Measurements from ENCODE around the gene UCN. TPM values are rescaled to one million over a fixed set of nuclear protein-coding genes. Genes with fewer than 3 reads are reported as not detected.
A peak's percentile ranks its signal among the peaks of the same experiment; 100 is the strongest.

UCN gene
- total and polyA plus RNA-seq, 10 of the 15 experiments (the other 5 are each of a cell fraction or from before 2014, with no cell fraction given), result 0.10 to 3.8 (median 1.1) TPM; not detected in 1

DNA sequence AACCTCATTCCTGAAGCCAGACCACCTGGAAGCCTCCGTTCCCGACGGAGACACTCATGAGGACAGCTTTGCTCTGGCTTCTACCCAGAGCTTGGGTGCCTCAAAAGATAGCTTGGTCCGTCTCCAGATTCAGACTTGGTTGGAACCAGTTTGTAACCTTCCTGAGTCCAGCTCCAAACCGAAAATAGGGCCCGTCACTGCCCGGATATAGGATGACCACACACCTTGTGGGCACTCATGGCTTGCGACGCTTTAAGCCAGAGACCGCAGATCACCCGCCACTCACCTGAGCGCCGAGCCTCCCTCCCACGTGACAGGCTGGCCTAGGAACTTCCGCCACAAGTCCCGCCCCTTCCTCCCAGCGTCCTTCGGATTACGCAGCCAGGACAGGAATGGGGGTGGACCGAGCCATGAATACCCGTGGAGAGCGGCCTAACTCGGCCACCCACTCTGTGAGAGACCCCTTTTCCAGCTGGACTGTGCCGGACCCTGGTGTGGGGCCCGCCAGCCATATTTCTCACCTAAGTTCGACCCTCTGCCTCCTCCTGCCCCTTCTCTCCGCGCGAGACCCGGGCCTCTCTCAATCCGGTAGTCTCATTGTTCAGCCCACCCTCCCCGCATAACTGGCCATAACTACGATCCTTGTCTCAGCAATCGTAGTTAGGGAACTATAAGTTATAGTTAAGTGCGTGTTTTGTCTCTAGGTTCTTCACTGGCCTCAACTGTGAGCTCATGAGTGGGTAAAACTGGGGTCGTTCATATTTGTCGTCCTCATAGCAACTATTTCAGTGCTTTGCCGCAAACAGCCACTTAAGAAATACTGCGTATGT, 14.7 kb upstream of the UCN start, which contains the start of gene MPV17 (continued):
- TF ChIP-seq, protein P1, sequence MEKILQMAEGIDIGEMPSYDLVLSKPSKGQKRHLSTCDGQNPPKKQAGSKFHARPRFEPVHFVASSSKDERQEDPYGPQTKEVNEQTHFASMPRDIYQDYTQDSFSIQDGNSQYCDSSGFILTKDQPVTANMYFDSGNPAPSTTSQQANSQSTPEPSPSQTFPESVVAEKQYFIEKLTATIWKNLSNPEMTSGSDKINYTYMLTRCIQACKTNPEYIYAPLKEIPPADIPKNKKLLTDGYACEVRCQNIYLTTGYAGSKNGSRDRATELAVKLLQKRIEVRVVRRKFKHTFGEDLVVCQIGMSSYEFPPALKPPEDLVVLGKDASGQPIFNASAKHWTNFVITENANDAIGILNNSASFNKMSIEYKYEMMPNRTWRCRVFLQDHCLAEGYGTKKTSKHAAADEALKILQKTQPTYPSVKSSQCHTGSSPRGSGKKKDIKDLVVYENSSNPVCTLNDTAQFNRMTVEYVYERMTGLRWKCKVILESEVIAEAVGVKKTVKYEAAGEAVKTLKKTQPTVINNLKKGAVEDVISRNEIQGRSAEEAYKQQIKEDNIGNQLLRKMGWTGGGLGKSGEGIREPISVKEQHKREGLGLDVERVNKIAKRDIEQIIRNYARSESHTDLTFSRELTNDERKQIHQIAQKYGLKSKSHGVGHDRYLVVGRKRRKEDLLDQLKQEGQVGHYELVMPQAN (conservative IDR thresholded peaks at IDR 0.05), result peak; percentile 61; the same call in 1 of the 2 replicates
- TF ChIP-seq NR2F1 (conservative IDR thresholded peaks at IDR 0.05), result no peak; the same call in 1 of the 2 replicates
- TF ChIP-seq TAF1 (IDR thresholded peaks at IDR 0.05; ENCODE audit: borderline replicate concordance, low read depth, low read length), result peak; percentile 85
- peak; percentile 88 for TF ChIP-seq RUNX3 (IDR thresholded peaks at IDR 0.05; ENCODE audit: low read length)
- TF ChIP-seq, protein P2, sequence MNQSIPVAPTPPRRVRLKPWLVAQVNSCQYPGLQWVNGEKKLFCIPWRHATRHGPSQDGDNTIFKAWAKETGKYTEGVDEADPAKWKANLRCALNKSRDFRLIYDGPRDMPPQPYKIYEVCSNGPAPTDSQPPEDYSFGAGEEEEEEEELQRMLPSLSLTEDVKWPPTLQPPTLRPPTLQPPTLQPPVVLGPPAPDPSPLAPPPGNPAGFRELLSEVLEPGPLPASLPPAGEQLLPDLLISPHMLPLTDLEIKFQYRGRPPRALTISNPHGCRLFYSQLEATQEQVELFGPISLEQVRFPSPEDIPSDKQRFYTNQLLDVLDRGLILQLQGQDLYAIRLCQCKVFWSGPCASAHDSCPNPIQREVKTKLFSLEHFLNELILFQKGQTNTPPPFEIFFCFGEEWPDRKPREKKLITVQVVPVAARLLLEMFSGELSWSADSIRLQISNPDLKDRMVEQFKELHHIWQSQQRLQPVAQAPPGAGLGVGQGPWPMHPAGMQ (IDR thresholded peaks at IDR 0.05; ENCODE audit: borderline replicate concordance), result no peak
- peak; percentile 59; the same call in 1 of the 2 replicates for TF ChIP-seq NBN (IDR thresholded peaks at IDR 0.05)
- peak; percentile 84 for TF ChIP-seq YY1 (IDR thresholded peaks at IDR 0.05; ENCODE audit: low read depth, low read length)
- peak; percentile 42; the same call in 1 of the 2 replicates for TF ChIP-seq FOXK2 (IDR thresholded peaks at IDR 0.05)
- peak; percentile 98 to 99 for TF ChIP-seq BHLHE40 (IDR thresholded peaks at IDR 0.05; ENCODE audit: borderline replicate concordance in 1 of 2, low read depth in 2 of 2, low read length in 1 of 2)
- TF ChIP-seq, protein P3, sequence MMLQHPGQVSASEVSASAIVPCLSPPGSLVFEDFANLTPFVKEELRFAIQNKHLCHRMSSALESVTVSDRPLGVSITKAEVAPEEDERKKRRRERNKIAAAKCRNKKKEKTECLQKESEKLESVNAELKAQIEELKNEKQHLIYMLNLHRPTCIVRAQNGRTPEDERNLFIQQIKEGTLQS (IDR thresholded peaks at IDR 0.05; ENCODE audit: borderline replicate concordance, extremely low read depth, low read depth, low read length), result peak; percentile 80; the same call in 1 of the 2 replicates
- TF ChIP-seq, protein P4, sequence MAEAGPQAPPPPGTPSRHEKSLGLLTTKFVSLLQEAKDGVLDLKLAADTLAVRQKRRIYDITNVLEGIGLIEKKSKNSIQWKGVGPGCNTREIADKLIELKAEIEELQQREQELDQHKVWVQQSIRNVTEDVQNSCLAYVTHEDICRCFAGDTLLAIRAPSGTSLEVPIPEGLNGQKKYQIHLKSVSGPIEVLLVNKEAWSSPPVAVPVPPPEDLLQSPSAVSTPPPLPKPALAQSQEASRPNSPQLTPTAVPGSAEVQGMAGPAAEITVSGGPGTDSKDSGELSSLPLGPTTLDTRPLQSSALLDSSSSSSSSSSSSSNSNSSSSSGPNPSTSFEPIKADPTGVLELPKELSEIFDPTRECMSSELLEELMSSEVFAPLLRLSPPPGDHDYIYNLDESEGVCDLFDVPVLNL (IDR thresholded peaks at IDR 0.05; ENCODE audit: low read depth, low read length), result no peak
- no peak for TF ChIP-seq BMI1 (IDR thresholded peaks at IDR 0.05; ENCODE audit: borderline replicate concordance)
- TF ChIP-seq TCF3 (IDR thresholded peaks at IDR 0.05; ENCODE audit: borderline replicate concordance, insufficient read depth, low read depth, low read length), result 0 out of 2 replicates have a peak, but pooled peaks have one; percentile 15
- TF ChIP-seq EED (IDR thresholded peaks at IDR 0.05; ENCODE audit: low read depth), result peak; percentile 65
- TF ChIP-seq ZNF384 (IDR thresholded peaks at IDR 0.05; ENCODE audit: borderline replicate concordance, low read depth, low read length), result no peak
- TF ChIP-seq HDAC6 (IDR thresholded peaks at IDR 0.05; ENCODE audit: unreplicated experiment), result peak; percentile 51
- TF ChIP-seq ZNF274 (IDR thresholded peaks at IDR 0.05; ENCODE audit: insufficient read depth, insufficient read length), result no peak
- TF ChIP-seq, protein P5, sequence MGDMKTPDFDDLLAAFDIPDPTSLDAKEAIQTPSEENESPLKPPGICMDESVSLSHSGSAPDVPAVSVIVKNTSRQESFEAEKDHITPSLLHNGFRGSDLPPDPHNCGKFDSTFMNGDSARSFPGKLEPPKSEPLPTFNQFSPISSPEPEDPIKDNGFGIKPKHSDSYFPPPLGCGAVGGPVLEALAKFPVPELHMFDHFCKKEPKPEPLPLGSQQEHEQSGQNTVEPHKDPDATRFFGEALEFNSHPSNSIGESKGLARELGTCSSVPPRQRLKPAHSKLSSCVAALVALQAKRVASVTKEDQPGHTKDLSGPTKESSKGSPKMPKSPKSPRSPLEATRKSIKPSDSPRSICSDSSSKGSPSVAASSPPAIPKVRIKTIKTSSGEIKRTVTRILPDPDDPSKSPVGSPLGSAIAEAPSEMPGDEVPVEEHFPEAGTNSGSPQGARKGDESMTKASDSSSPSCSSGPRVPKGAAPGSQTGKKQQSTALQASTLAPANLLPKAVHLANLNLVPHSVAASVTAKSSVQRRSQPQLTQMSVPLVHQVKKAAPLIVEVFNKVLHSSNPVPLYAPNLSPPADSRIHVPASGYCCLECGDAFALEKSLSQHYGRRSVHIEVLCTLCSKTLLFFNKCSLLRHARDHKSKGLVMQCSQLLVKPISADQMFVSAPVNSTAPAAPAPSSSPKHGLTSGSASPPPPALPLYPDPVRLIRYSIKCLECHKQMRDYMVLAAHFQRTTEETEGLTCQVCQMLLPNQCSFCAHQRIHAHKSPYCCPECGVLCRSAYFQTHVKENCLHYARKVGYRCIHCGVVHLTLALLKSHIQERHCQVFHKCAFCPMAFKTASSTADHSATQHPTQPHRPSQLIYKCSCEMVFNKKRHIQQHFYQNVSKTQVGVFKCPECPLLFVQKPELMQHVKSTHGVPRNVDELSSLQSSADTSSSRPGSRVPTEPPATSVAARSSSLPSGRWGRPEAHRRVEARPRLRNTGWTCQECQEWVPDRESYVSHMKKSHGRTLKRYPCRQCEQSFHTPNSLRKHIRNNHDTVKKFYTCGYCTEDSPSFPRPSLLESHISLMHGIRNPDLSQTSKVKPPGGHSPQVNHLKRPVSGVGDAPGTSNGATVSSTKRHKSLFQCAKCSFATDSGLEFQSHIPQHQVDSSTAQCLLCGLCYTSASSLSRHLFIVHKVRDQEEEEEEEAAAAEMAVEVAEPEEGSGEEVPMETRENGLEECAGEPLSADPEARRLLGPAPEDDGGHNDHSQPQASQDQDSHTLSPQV (IDR thresholded peaks at IDR 0.05), result no peak
- no peak for TF ChIP-seq TBL1XR1 (IDR thresholded peaks at IDR 0.05; ENCODE audit: low read depth, low read length)

Data from GM12878 (cell line).